Measurements from ENCODE around the gene PDZRN3.
A peak's percentile ranks its signal among the peaks of the same experiment; 100 is the strongest.

Gene PDZRN3

GRCh38 chr3:73448041-73448440 lies 176.7 kb downstream of the PDZRN3 start:
- DNase-seq: no peak

- DNase-seq: no peak
Observed at GRCh38 chr3:73447111-73447510, 177.6 kb downstream of the PDZRN3 start.

DNA sequence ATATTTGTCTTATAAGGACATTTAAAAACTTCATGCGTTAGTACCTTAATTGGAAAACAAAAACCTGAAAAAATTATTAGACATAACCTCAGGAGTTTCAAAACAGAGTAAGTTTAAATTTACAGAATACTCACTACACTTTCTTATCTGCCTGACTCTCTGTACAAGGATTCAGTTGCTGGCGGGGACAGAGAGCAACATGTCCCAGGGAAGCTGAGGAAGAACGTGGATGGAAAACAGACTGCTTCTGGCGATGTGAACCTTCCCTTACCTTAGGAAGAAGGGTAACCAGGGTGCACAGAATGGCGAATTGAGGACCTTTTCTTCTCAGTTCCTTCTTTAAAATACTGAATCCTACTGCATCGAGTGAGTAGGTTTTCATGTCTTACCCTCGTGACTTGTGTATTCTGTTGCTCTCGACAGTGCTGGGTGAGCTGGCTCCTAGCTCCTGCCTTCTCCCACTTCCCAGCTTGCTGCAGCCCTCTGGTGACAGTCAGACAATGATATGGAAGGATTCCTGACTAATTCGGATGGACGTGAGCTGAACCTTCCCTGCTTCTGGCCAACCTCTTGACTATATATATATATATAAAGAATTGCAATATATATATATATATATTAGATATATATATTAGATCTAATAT lies 178.2 kb downstream of the PDZRN3 start:
- no peak for DNase-seq

DNA sequence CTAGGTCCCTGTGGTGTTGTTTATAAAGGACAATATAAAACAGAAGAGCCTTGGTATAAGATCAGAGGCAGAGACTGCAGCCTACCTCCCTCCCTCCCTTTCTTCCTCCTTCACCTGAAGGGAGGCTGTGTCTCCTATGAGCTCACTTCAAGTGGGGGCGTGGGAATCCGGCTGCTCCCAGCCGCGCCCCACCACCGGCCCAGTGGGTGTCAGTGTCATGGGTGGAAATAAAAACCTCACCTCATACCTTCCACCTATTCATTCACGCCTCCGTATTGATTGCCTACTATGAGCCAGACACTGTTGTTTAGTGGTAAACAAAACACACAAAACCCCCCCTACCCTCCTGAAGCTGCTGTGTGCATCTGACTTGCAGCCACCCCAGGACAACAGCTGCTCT lies 181.9 kb downstream of the PDZRN3 start:
- DNase-seq: no peak

GRCh38 chr3:73442152-73442551 lies 182.6 kb downstream of the PDZRN3 start:
- no peak for DNase-seq

GRCh38 chr3:73437828-73438227 lies 186.9 kb downstream of the PDZRN3 start:
- no peak for DNase-seq

DNA sequence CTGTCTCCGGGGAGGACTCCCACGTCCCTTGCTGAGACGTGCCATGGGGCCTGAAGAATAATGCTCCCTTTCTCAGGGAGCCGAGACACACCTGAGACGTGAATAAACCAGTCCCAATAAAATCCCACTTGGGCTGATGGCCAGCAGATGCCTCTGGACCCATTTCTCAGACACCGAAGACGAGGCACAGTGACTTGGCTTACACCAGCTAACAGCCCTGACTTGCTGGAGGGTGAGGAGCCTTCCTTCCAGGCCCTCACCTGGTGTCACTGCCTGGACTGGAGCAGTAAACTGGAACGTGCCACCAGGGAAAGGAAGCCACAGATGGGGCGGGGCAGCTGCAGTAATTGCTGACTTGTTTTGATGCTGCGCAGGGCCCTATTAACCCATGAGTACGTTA lies 189.7 kb downstream of the PDZRN3 start:
- no peak for DNase-seq

GRCh38 chr3:73433687-73434086 lies 191.1 kb downstream of the PDZRN3 start:
- DNase-seq: no peak

DNA sequence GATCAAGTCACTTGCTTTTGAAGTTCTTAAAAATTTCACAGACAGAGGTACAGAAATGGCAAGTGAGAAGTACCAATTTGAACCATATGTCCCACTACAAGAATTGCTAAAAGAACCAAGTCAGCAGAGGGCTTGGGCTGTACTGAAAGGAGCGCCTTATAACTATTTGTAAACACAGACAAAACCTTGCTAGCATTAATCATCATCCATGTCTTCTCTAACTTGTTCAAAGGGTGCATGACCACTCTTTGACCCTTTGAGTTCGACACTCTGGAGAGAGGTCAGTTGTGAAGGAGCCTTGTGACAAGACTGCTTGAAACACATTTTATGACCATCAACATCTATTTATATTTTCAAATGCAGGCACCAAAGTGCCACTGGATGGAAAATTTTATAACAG lies 191.7 kb downstream of the PDZRN3 start:
- DNase-seq: no peak

DNA sequence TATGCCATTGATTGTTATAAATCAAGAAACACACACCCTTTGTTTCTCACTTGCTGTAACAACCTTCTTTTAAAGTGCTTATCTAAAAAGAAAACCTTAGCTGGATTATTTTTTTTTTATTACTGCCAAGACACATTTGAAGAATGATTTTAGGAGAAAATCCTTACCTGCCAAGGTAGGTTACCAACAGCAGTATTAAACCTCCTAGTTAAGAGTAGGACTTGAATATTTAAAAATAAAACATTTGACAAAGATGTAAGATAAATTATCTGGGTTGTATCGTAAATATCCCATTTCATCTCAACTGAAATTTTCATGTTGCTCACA lies 192.1 kb downstream of the PDZRN3 start:
- DNase-seq: no peak

GRCh38 chr3:73432023-73432705 lies 192.6 kb downstream of the PDZRN3 start:
- DNase-seq: peak in 1 of 5 donors; percentile 4

- DNase-seq: no peak
Observed at GRCh38 chr3:73431183-73431900, 193.4 kb downstream of the PDZRN3 start.

- no peak for DNase-seq
Observed at GRCh38 chr3:73427048-73427706, 197.6 kb downstream of the PDZRN3 start.

GRCh38 chr3:73426606-73427005 lies 198.1 kb downstream of the PDZRN3 start:
- no peak for DNase-seq

DNA sequence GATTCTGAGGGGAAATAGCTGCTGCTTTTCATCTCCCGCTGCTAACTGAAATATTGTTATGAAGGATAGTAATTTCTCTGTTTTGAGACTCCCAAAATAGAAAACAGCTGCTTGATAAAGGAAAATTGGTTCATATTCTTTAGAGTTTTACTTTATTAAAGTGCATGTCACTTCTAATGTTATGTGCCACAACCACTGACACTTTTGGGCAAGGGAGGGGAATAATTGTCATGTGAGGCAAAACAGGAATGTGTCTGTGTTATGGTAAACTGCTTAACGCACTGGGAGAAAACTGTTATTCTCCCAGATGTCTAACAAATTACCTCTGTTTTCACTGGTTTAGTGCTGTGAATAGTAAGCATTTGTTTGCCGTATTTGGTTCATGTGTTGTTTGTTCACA lies 201.6 kb downstream of the PDZRN3 start:
- DNase-seq: no peak

- DNase-seq: no peak
Observed at GRCh38 chr3:73422571-73422970, 202.2 kb downstream of the PDZRN3 start.

DNA sequence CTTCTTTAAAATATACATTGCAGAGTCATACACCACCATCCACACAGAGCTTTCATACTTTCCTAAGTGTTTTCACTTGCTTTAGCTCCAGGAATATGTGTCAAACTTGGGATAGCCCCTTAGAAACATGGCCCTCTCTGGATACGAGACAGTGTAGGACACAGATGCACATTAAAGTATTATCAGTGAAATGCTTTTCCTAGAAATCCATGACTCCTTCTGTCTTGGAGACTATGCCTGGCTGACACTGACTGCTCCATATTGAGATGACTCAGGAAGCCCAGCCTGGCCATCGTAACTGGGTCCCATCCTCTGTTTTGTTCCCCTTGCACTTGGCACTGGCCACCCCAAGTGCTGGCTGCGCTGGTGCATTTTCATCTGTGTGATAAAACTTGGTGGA lies 204.8 kb downstream of the PDZRN3 start:
- DNase-seq: no peak

DNA sequence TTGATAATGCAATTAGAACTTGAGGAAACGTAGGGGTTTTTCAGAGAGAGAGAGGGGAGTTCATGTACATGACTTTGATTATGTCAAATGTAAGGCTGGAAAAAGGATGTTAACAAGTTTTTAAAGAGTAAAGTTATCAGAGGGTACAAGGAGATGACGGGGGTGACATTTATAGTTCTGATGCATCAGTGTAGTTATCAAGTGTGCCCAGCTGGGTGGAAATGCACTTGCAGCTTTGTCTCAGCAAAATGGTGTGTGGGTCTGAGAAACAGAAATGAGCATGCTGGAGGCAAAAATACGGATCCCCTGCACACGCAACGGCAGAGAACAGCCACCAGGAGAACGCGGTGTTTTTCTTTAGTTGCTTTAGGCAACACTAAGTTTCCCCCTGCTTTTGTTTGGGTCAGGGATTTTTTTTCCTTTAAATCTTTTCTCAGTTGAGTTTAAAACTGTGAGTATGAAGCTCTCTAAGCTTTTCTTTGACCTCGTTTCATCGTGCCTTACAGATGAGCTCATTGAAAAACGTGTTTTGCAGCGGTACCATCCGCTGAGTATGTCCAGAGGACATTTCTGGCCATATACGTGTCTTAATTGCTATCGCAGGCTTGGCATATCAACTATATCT lies 205.4 kb downstream of the PDZRN3 start:
- DNase-seq: no peak

GRCh38 chr3:73418681-73419080 lies 206.1 kb downstream of the PDZRN3 start:
- DNase-seq: no peak

GRCh38 chr3:73415118-73415517 lies 209.6 kb downstream of the PDZRN3 start:
- DNase-seq: no peak

GRCh38 chr3:73413619-73414018 lies 211.1 kb downstream of the PDZRN3 start:
- no peak for DNase-seq

GRCh38 chr3:73411993-73412392 lies 212.7 kb downstream of the PDZRN3 start:
- DNase-seq: no peak

DNA sequence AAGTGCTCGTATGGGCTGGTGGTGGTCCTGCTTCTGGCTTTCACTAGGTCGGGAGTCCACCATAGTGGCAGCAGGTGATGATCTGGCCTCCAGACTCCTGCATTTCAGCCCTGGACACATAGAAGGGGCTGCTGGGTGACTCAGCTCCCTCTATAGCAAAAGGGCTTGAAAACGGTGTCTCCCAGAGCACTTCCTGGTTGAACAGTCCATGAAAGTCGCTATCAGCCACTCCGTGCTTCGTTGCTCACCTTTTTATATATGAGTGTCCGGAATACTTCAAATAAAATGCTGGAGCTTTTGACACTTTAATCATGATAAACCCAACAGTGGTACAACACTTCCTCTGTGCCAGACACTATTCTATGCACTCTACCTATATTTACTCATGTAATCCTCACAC lies 213.2 kb downstream of the PDZRN3 start:
- no peak for DNase-seq
